PC-9 (cell line): ENCODE measurements around the gene SMIM11.

Source experiments
- EZH2 ChIP-seq: fragments of 200-600 bp; sonication (generic); IDR thresholded peaks from 2 replicates; pipeline ENCODE4 v1.8.0; 2017; ENCODE audit warnings: antibody characterized with exemption, low read depth
- TF ChIP-seq, protein P1 (sequence below): fragments of 200-600 bp; sonication (generic); conservative IDR thresholded peaks from 2 replicates; pipeline ENCODE4 v1.6.1; 2017; ENCODE audit warnings: mixed run types, antibody characterized with exemption, mild to moderate bottlenecking, moderate library complexity

GRCh38 chr21:34330055-34330454, 45.3 kb upstream of the SMIM11 start:
- TF ChIP-seq, protein P1, sequence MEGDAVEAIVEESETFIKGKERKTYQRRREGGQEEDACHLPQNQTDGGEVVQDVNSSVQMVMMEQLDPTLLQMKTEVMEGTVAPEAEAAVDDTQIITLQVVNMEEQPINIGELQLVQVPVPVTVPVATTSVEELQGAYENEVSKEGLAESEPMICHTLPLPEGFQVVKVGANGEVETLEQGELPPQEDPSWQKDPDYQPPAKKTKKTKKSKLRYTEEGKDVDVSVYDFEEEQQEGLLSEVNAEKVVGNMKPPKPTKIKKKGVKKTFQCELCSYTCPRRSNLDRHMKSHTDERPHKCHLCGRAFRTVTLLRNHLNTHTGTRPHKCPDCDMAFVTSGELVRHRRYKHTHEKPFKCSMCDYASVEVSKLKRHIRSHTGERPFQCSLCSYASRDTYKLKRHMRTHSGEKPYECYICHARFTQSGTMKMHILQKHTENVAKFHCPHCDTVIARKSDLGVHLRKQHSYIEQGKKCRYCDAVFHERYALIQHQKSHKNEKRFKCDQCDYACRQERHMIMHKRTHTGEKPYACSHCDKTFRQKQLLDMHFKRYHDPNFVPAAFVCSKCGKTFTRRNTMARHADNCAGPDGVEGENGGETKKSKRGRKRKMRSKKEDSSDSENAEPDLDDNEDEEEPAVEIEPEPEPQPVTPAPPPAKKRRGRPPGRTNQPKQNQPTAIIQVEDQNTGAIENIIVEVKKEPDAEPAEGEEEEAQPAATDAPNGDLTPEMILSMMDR: no peak
- no peak for TF ChIP-seq EZH2
